ENCODE data around the gene RBBP8NL.

Gene RBBP8NL

DNA sequence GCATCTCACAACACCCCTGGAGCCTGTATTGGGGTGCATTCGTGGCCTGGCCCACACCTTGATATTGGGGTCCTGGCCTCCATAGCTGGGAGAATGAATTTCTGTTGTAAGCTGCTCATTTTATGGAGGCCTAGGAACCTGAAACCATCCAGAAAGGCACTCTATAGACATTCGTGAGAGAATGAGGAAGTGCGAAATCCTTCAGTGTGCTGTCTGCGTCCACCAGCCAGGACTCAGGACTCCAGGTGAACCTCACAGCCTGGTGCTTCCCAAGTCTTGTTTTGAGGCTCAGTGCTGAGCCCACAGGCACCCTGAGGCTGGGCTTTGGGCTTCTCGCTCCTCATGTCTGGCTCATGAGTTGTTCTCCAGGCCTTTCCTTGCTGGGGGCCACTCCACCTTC, 11.9 kb upstream of the RBBP8NL start:
- Histone ChIP-seq H3K4me3 (ENCODE audit: low read depth, low read length) (no peak overlapping the region), H3K4me1 (ENCODE audit: control insufficient read depth, insufficient read depth, low read length, unreplicated experiment) (no peaks in the 10 kb centered on the region), H3K79me2 (ENCODE audit: control insufficient read depth, insufficient read depth, low read length, unreplicated experiment) (no peaks in the 10 kb centered on the region), H3K27me3 (ENCODE audit: insufficient read depth, low read length) (peaks cover 42% of the 10 kb centered on the region), H2AFZ (ENCODE audit: low read length, unreplicated experiment) (no peak overlapping the region), H3K36me3 (ENCODE audit: insufficient read depth, low read length) (no peaks in the 10 kb centered on the region), H3K27ac (ENCODE audit: low read depth, low read length) (no peak overlapping the region)

DNA sequence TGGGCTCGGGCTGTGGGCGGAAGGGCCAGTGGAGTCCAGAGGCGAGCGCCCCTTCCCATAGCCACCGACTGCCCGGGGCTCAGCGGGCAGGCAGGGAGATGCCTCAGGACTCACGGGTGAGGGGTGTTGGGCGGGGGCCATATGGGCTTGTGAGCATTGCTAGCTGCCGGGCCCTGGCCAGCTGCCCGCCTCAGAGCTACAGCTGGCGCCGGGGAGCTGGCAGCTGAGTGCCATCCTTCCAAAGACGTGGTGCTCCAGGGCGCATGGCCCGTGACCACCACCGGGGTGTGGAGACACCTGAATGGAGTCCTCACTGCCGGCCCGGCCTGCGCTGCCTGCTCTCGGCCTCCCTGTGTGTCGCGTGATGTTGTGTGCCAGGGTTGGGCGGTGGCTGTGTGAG, 10.6 kb upstream of the RBBP8NL start:
- Histone ChIP-seq H3K27me3 (ENCODE audit: insufficient read depth, low read length) (peaks cover 53% of the 10 kb centered on the region), H3K4me3 (ENCODE audit: low read depth, low read length) (no peak overlapping the region), H3K27ac (ENCODE audit: low read depth, low read length) (no peak overlapping the region), H3K79me2 (ENCODE audit: control insufficient read depth, insufficient read depth, low read length, unreplicated experiment) (no peaks in the 10 kb centered on the region), H3K4me1 (ENCODE audit: control insufficient read depth, insufficient read depth, low read length, unreplicated experiment) (no peaks in the 10 kb centered on the region), H3K36me3 (ENCODE audit: insufficient read depth, low read length) (no peaks in the 10 kb centered on the region), H2AFZ (ENCODE audit: low read length, unreplicated experiment) (no peak overlapping the region)

GRCh38 chr20:62437496-62437895, 10.2 kb upstream of the RBBP8NL start:
- H3K4me1 ChIP-seq (ENCODE audit: control insufficient read depth, insufficient read depth, low read length, unreplicated experiment): no peaks in the 10 kb centered on the region
- no peak overlapping the region for H2AFZ ChIP-seq (ENCODE audit: low read length, unreplicated experiment)
- no peak overlapping the region for H3K27ac ChIP-seq (ENCODE audit: low read depth, low read length)
- H3K36me3 ChIP-seq (ENCODE audit: insufficient read depth, low read length): no peaks in the 10 kb centered on the region
- H3K79me2 ChIP-seq (ENCODE audit: control insufficient read depth, insufficient read depth, low read length, unreplicated experiment): no peaks in the 10 kb centered on the region
- H3K4me3 ChIP-seq (ENCODE audit: low read depth, low read length): no peak overlapping the region
- peaks cover 53% of the 10 kb centered on the region for H3K27me3 ChIP-seq (ENCODE audit: insufficient read depth, low read length)

DNA sequence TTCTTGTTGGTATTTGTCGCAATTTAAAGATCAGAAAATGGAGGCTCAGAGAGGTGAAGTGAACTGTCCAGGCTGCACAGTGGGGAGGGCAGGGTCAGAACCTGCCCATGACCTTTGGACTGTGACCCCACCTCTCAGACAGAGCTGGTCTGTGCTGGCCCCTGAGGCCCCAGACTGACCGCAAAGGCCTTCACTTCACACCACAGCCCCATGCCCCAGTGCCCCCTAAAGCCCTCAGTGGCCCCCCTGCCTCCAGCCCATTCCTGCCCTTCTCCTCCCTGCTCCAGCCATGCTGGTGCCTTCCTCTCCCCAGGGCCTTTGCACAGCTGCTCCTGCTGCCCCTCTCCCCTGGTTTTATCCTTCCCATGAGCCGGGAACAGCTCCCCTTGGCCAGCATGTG, 9.4 kb upstream of the RBBP8NL start:
- H3K36me3 ChIP-seq (ENCODE audit: insufficient read depth, low read length): no peaks in the 10 kb centered on the region
- H3K4me3 ChIP-seq (ENCODE audit: low read depth, low read length): no peak overlapping the region
- H3K79me2 ChIP-seq (ENCODE audit: control insufficient read depth, insufficient read depth, low read length, unreplicated experiment): no peaks in the 10 kb centered on the region
- H3K27ac ChIP-seq (ENCODE audit: low read depth, low read length): no peak overlapping the region
- no peak overlapping the region for H2AFZ ChIP-seq (ENCODE audit: low read length, unreplicated experiment)
- no peaks in the 10 kb centered on the region for H3K4me1 ChIP-seq (ENCODE audit: control insufficient read depth, insufficient read depth, low read length, unreplicated experiment)
- peaks cover 53% of the 10 kb centered on the region for H3K27me3 ChIP-seq (ENCODE audit: insufficient read depth, low read length)

DNA sequence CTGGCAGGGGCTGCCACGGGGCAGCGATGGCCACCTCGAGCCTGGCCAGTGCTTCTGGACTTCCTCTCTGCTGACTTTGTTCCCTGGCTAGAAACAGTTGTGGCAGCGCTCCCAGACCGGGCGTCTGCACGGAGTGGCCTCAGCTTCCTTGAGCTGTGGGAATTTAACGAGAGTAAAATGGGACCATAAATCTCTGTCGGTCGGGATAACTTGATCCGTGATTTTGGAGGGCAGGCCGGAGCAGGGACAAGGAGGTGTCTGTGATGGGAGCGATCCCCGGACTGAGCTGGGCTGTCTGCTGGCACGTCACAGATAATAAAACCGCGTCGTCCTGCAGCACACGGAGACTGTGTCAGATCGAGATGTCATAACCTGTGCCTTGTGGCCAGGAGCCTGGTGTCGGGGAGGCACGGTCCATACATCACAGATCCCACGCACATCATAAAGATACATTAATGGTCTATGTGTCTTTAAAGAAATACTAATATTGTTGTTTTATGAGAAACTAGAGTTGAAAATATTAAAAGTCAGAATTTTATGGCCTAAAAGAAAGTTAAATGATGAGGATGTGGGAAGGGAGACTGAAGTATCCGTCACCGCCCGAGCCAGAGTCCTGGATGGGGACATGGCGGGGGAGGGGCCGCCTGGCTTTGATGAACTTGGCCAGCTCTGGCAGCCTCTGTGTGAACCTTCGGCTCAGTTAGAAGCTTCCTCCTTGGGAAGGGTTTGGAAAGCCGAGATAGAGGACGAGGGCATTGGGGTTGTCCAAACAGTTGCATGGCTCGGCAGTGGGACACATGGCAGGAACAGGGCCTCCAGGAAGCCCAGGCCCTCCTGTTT, 6.5 kb upstream of the RBBP8NL start:
- Histone ChIP-seq H2AFZ (ENCODE audit: low read length, unreplicated experiment) (no peak overlapping the region), H3K4me1 (ENCODE audit: control insufficient read depth, insufficient read depth, low read length, unreplicated experiment) (no peaks in the 10 kb centered on the region), H3K79me2 (ENCODE audit: control insufficient read depth, insufficient read depth, low read length, unreplicated experiment) (no peaks in the 10 kb centered on the region), H3K27me3 (ENCODE audit: insufficient read depth, low read length) (peaks cover 38% of the 10 kb centered on the region), H3K27ac (ENCODE audit: low read depth, low read length) (no peak overlapping the region), H3K4me3 (ENCODE audit: low read depth, low read length) (no peak overlapping the region), H3K36me3 (ENCODE audit: insufficient read depth, low read length) (no peaks in the 10 kb centered on the region)

- H3K27ac ChIP-seq (ENCODE audit: low read depth, low read length): no peak overlapping the region
- H3K27me3 ChIP-seq (ENCODE audit: insufficient read depth, low read length): peaks cover 26% of the 10 kb centered on the region
- H2AFZ ChIP-seq (ENCODE audit: low read length, unreplicated experiment): no peak overlapping the region
- H3K79me2 ChIP-seq (ENCODE audit: control insufficient read depth, insufficient read depth, low read length, unreplicated experiment): no peaks in the 10 kb centered on the region
- H3K4me1 ChIP-seq (ENCODE audit: control insufficient read depth, insufficient read depth, low read length, unreplicated experiment): no peaks in the 10 kb centered on the region
- no peak overlapping the region for H3K4me3 ChIP-seq (ENCODE audit: low read depth, low read length)
- no peaks in the 10 kb centered on the region for H3K36me3 ChIP-seq (ENCODE audit: insufficient read depth, low read length)
Observed at GRCh38 chr20:62430866-62431447, 3.6 kb upstream of the RBBP8NL start.

DNA sequence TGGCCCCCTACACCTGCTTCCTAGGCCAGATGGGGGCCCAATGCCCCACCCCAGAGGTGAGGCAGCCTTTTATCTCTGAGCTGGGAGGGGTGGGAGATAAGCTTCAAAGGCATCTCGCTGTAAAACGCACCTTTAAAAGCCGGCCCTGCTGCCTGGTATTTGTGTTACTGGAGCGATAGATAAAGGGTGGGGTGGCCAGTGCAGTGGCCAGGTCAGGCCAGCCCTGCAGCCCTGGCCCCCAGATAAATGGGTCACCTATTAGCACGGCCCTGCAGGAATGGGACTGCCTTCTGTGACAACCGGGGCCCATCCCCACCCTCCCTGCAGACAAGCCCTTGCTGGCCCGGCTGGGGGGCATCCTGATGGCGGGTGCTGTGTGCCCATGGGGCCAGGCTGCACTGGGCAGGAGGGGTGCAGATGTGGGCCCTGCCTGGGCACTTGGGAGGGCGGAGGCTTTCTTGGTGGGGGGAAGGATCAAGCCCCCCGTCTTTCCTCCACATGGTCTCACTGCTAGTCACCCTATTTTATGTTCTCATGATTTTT, 3.0 kb upstream of the RBBP8NL start:
- H3K27me3 ChIP-seq (ENCODE audit: insufficient read depth, low read length): peaks cover 23% of the 10 kb centered on the region
- no peaks in the 10 kb centered on the region for H3K79me2 ChIP-seq (ENCODE audit: control insufficient read depth, insufficient read depth, low read length, unreplicated experiment)
- no peak overlapping the region for H3K4me3 ChIP-seq (ENCODE audit: low read depth, low read length)
- H3K27ac ChIP-seq (ENCODE audit: low read depth, low read length): no peak overlapping the region
- H2AFZ ChIP-seq (ENCODE audit: low read length, unreplicated experiment): no peak overlapping the region
- H3K4me1 ChIP-seq (ENCODE audit: control insufficient read depth, insufficient read depth, low read length, unreplicated experiment): no peaks in the 10 kb centered on the region
- H3K36me3 ChIP-seq (ENCODE audit: insufficient read depth, low read length): no peaks in the 10 kb centered on the region

DNA sequence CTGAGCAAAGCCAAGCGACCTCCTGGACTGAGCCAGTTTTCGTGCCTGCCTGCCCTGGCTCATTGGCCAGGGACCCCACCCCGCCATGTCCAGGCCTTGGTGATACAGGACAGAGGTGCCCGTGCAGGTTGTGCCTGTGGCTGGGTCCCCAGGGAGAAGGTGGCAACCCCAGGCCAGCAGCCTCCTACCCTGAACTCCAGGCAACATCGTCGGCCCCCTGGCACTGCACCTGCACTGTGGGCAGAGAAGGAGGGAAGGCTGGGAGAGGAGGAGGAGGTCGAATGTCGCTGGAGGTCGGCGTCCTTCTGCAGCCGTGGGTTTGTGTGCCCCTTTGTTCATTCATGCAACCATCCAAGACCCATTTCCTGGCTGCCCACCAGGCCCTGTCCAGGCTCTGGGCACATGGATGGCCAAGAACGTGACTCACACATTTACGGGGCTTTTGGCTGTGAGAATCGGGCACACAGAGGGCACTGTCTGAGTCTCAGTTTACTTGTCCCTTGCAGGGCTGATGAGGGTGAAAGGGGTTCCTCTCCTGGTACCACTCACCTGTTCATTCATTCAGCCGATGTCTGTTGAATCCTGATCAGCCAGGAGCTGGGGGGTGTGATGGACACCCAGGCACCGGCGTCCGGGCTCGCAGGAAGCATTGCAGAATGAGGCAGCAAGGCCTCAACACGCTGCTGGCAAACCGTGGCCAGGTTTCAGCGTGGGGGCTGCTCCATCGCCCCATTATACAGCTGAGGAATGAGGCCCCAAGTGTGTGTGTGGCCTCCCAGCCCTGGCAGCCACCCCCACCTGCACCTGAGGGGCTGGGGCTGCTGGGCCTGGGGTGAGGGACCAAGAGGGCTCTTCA, 2.3 kb upstream of the RBBP8NL start:
- Histone ChIP-seq H3K27me3 (ENCODE audit: insufficient read depth, low read length) (peaks cover 16% of the 10 kb centered on the region), H3K79me2 (ENCODE audit: control insufficient read depth, insufficient read depth, low read length, unreplicated experiment) (no peaks in the 10 kb centered on the region), H3K4me1 (ENCODE audit: control insufficient read depth, insufficient read depth, low read length, unreplicated experiment) (no peaks in the 10 kb centered on the region), H2AFZ (ENCODE audit: low read length, unreplicated experiment) (no peak overlapping the region), H3K27ac (ENCODE audit: low read depth, low read length) (no peak overlapping the region), H3K36me3 (ENCODE audit: insufficient read depth, low read length) (no peaks in the 10 kb centered on the region), H3K4me3 (ENCODE audit: low read depth, low read length) (no peak overlapping the region)

DNA sequence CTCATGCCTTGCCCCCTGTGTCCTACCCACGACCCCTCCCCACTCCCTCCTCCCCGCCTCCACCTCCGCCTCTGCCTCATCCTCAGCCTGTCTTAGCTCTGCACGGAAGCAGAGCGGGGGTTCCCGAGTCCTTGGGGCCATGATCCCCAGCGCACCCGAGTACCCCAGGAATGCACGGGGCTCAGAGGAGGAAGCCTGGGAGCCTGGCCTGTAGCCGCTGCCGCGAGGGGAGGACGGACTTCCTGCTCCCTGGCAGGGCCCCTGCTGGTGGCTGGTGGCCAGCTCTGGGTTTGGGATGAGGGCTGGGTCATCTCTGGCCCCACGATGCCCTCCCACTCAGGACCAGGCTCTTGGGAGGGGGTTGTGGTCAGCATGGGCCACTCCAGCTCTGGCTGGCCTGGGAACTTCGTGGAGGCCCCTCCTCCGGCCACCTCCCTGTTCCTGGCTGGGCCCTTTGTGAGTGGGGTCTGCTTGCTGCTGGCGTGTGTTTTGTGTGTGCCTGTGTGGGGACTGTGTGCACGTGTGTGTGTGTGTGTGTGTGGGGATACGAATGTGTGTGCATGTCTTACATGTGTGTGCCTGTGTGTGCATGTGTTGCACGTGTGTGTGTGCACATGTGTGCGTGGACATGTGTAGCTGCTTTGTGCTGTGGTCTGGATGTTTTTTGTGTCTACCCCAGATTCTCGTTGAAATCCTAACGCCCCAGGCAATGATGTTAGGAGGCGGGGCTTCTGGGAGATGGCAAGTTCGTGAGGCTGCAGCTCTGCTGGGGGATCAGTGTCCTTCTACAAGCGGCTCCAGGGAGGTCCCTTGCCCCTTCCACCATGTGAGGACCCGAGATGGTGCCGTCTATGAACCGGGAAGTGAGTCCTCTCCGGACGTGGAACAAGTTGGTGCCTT, 1.3 kb upstream of the RBBP8NL start:
- Histone ChIP-seq H3K79me2 (ENCODE audit: control insufficient read depth, insufficient read depth, low read length, unreplicated experiment) (no peaks in the 10 kb centered on the region), H3K36me3 (ENCODE audit: insufficient read depth, low read length) (no peaks in the 10 kb centered on the region), H3K27ac (ENCODE audit: low read depth, low read length) (no peak overlapping the region), H3K4me3 (ENCODE audit: low read depth, low read length) (no peak overlapping the region), H2AFZ (ENCODE audit: low read length, unreplicated experiment) (no peak overlapping the region), H3K4me1 (ENCODE audit: control insufficient read depth, insufficient read depth, low read length, unreplicated experiment) (no peaks in the 10 kb centered on the region), H3K27me3 (ENCODE audit: insufficient read depth, low read length) (peaks cover 9% of the 10 kb centered on the region)

DNA sequence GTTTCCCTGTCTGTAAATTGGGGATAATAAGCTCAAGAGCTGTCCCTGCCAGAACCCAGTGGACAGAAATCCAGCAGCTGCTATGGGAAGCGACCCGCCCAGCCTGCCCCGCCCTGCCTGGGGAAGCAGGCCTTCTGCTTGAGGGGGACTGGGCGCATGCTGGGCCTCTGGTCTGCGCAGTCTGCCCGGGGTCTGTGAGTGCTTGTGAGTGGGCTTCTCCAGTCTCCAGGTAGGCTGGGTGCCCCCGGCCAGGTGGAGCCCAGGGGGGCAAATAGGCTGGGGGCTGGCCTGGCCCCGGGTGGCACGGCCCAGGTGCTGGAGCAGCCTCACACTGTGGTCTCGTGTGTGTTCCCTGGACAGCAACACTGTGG, 648 bp upstream of the RBBP8NL start:
- Histone ChIP-seq H3K36me3 (ENCODE audit: insufficient read depth, low read length) (no peaks in the 10 kb centered on the region), H3K79me2 (ENCODE audit: control insufficient read depth, insufficient read depth, low read length, unreplicated experiment) (no peaks in the 10 kb centered on the region), H3K27ac (ENCODE audit: low read depth, low read length) (no peak overlapping the region), H3K27me3 (ENCODE audit: insufficient read depth, low read length) (peaks cover 8% of the 10 kb centered on the region), H3K4me1 (ENCODE audit: control insufficient read depth, insufficient read depth, low read length, unreplicated experiment) (no peaks in the 10 kb centered on the region), H2AFZ (ENCODE audit: low read length, unreplicated experiment) (no peak overlapping the region), H3K4me3 (ENCODE audit: low read depth, low read length) (no peak overlapping the region)

All from ACC112 (cell line).